ENCODE measurements around the gene IFT57.
"Not testable (repeated sequence)": the region's sequence is repeated elsewhere in the genome, so short reads cannot be mapped to it uniquely, and the experiment has no call there.

IFT57 gene, protein sequence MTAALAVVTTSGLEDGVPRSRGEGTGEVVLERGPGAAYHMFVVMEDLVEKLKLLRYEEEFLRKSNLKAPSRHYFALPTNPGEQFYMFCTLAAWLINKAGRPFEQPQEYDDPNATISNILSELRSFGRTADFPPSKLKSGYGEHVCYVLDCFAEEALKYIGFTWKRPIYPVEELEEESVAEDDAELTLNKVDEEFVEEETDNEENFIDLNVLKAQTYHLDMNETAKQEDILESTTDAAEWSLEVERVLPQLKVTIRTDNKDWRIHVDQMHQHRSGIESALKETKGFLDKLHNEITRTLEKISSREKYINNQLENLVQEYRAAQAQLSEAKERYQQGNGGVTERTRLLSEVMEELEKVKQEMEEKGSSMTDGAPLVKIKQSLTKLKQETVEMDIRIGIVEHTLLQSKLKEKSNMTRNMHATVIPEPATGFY

GRCh38 chr3:108221911-108222852 lies at the start of gene IFT57:
TSS of gene IFT57 (minus strand) at chr3:108222424. CDS start at chr3:108222322, 102 bp downstream.
- DNase-seq (ENCODE audit: low read depth in 3 of 3, low spot score in 1 of 3): peak; percentile 84 to 90 (median 85)

- DNase-seq (ENCODE audit: low read depth in 3 of 3, low spot score in 1 of 3): no peak
These were observed 49.4 kb upstream of the IFT57 start for GRCh38 chr3:108271626-108272025.

- not testable (repeated sequence) for DNase-seq (ENCODE audit: low read depth in 3 of 3, low spot score in 1 of 3)
These were observed 46.0 kb upstream of the IFT57 start for GRCh38 chr3:108268235-108268634.

DNA sequence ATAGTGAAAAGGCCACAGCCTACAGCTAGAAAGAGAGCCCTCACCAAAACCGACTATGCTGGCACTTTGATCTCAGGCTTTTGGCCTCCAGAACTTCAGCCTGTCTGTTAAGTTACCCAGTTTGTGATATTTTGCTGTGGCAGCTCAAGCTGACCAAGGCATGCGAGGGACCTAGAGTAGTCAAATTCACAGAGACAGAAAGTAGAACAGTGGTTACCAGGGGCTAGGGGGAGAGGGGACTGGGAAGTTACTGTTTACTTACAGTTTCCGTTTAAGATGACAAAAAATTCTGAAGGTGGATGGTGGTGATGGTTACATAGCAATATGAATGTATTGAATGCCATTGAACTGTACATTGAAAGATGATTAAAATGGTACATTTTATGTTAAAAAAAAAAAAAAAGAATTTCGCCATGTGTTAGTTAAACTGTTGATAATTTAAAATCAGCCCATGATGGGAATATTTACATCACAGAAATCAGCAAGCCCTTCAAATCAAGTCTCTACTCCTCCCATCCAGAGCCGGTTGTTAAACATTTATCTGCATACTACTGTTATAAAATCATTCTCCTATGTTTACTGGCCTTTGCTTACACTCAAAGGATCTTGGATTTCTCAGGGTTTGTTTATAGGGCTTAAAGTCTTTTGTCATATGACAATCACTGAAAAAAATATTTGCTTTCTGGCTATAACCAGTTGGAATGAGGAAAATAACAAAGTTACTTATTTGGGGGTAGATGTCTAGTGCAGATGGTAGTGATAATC lies 42.5 kb upstream of the IFT57 start:
- not testable (repeated sequence) for DNase-seq (ENCODE audit: low read depth in 3 of 3, low spot score in 1 of 3)

DNA sequence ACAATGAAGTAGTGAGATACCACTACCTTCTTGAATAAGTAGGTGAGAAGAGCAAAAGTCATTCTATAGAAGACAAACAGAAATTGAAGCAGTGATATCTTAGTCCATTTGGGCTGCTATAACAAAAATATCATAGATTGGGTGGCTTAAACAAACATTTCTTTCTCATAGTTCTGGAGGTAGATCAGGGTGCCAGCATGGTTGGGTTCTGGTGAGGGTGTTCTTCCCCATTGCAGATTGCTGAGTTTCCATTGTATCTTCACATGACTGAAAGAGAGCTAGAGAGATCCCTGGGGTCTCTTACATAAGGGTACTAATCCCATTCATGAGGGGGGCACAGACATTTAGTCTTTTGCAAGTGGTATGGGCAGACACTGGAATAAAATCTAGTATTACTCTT lies 32.9 kb upstream of the IFT57 start:
- no peak for DNase-seq (ENCODE audit: low read depth in 3 of 3, low spot score in 1 of 3)

- no peak for DNase-seq (ENCODE audit: low read depth in 3 of 3, low spot score in 1 of 3)
These were observed 29.6 kb upstream of the IFT57 start for GRCh38 chr3:108251844-108252243.

- no peak for DNase-seq (ENCODE audit: low read depth in 3 of 3, low spot score in 1 of 3)
These were observed 29.0 kb upstream of the IFT57 start for GRCh38 chr3:108251265-108251664.

- no peak for DNase-seq (ENCODE audit: low read depth in 3 of 3, low spot score in 1 of 3)
These were observed 28.4 kb upstream of the IFT57 start for GRCh38 chr3:108250626-108251025.

GRCh38 chr3:108243243-108243642 lies 21.0 kb upstream of the IFT57 start:
- no peak for DNase-seq (ENCODE audit: low read depth in 3 of 3, low spot score in 1 of 3)

DNA sequence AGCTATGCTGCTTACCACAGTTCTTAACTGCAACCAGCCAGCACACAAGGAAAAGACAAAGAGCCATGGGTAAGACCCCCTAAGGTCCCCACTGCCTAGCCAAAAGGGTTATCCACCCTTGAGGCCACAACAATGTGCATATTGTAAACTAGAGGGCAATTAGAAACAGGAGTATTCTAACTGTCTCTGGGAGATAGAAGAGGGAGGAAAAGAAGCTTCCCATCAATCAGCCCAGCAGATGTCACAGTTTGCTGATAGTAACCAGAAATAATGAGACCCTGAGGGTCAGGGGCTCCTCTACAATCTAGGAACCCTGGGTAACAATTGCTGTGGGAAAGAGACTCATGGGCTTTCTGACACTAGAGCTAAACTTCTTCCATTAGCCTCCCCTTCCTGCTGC lies 20.6 kb upstream of the IFT57 start:
- no peak for DNase-seq (ENCODE audit: low read depth in 3 of 3, low spot score in 1 of 3)

DNA sequence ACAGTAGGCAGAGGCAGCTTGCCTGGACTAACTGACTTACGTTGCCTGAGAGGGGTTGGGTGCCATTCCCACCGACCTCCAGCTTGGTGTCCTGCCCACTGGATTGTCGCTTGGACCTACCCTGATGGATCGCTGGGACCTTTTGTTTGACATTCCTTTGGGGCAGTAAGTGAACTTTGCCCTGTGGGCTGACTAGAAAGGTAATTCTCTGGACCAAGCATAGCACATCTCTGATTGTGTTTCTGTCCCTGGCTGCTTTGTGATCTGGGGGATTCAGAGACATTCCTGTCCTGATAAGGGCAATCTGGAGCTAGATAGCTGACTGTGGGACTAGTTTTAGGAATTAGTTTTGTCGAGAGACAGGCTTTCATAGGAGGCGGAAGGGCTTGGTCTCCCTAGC lies 19.5 kb upstream of the IFT57 start:
- no peak for DNase-seq (ENCODE audit: low read depth in 3 of 3, low spot score in 1 of 3)

GRCh38 chr3:108241146-108241545 lies 18.9 kb upstream of the IFT57 start:
- DNase-seq (ENCODE audit: low read depth in 3 of 3, low spot score in 1 of 3): no peak

GRCh38 chr3:108239082-108239481 lies 16.9 kb upstream of the IFT57 start:
- no peak for DNase-seq (ENCODE audit: low read depth in 3 of 3, low spot score in 1 of 3)

DNA sequence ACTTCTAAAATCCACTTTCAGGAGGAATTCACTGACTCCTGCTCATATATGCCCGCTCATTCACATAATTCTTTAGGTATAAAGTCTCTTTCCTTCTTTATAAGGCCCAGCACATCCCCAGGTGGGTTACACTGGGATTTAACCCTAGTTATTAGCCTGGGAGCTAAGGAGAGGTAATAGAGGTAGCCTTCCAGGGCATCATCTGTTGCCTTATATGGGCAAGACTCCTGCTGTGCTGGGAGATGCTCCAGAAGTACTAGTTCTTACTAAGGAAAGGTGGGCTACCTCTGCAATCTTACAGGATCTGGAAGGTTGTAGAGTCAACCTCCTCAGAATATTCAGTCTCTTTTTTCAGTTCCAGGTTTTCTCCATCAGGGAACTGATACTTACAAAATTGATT lies 13.1 kb upstream of the IFT57 start:
- DNase-seq (ENCODE audit: low read depth in 3 of 3, low spot score in 1 of 3): no peak

DNA sequence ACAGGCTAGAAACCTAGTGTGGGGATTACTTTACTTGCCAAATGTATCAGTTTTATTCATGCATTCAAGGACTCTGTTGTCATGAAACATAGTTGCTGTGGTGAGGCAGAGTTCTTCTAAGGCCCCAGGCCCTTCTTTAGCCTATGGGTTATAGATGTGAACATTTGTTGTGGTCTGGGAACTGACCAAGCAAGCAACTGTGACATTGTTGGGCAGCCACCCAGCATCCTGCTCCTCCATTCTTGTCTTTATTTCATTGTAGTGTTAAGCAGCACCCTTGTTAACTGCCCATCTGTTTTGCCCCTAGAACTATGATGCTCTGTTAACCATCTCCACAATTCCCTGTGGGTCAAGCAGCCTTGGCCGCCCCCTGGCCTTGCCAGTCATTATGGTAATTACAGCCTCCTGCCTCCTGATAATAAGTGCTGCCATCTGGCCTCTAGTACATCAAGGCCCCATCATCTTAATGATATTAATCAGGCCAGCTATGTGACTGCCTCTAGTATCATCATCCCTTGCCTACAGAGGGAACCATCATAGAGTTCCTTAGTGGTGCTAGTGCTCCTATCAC lies 12.2 kb upstream of the IFT57 start:
- DNase-seq (ENCODE audit: low read depth in 3 of 3, low spot score in 1 of 3): no peak

DNA sequence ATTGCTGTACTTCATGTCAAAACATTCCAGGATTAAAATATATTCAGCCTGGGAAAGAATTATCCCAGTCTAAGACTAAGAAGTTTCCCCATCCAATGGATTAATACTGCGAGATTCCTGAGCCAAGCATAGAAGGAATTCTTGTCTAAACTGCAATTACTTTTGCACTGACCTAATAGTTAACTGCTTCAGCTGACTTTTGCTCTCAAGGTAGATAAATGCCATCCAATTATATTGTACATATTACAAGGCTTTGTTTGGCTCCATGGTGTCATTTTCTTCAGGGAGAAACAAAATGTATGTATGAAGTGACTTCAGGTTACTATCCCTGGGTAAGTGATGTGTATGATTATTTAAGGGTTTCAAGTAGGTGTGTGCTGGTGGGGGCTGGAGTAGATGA lies 6.1 kb upstream of the IFT57 start:
- no peak for DNase-seq (ENCODE audit: low read depth in 3 of 3, low spot score in 1 of 3)

DNA sequence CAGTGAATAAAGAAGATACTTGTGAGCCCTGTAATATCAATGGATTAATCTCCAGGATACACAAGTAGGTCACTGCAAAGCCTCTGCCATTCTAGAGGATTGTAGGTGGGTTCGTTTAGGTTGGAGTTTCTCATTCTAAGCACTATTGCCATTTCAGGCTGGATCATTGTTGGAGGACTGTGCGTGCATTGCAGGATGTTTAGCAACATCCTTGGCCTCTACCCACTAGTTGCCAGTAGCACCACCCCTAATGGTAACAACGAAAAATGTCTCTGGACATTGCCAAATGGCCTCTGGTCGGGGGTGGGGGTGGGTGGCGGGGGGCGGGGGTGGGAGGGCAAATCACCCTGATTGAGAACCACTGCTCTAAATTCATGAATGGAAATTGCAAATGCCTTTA lies 4.9 kb upstream of the IFT57 start:
- no peak for DNase-seq (ENCODE audit: low read depth in 3 of 3, low spot score in 1 of 3)

DNA sequence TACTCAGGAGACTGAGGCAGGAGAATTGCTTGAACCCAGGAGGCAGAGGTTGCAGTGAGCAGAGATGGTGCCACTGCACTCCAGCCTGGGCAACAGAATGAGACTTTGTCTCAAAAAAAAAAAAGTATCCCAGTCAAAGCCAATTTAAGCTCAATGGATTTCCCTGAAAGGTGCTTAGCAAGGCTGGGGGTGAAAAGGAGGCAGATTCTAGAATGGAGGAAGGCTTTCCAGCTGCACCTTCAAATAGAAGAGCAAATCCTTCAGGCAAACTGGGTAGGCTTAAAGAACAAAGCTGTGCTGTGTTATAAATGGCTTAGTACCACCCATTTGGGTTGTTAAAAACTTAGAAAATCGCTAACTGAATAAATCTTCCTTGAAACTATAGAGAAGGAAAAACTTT lies 3.0 kb upstream of the IFT57 start:
- DNase-seq (ENCODE audit: low read depth in 3 of 3, low spot score in 1 of 3): no peak

DNA sequence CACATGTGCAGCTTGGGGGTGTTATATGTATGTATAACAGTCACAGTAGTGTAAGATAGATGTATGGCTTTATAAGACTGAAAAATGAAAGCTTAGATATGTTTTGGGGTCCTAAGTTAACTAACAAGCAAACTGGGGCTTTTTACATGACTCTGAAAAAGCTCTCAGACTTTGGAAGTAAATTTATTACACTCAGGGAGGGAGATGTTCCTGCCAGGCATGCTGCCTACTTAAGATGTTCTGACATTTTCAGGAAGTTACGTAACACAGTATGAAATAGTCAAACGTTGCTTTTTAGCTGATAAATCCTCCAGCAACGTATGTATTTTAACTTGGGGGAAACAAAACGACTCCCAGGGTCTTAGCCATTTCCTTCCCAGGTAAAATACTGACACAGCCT lies 1.7 kb upstream of the IFT57 start:
- no peak for DNase-seq (ENCODE audit: low read depth in 3 of 3, low spot score in 1 of 3)

GRCh38 chr3:108222853-108223565 lies 785 bp upstream of the IFT57 start:
- no peak for DNase-seq (ENCODE audit: low read depth in 3 of 3, low spot score in 1 of 3)

Data from stimulated activated CD4-positive, alpha-beta T cell treated with anti-CD3 and anti-CD28 coated beads, TNF-alpha, amount 100 ng/mL, for 1 hour (primary cell).